HepG2 (cell line): ENCODE measurements around the gene DNASE2. TPM values are rescaled to one million over a fixed set of nuclear protein-coding genes. Genes with fewer than 3 reads are reported as not detected.

ENCODE experiments used
- AFF4 ChIP-seq: sonication (generic); formaldehyde crosslinking; IDR thresholded peaks from 2 replicates; pipeline ENCODE4 v1.4.0; 2020; ENCODE audit warnings: missing genetic modification reagents
- EEA1 ChIP-seq: sonication (generic); formaldehyde crosslinking; IDR thresholded peaks from 2 replicates; pipeline ENCODE4 v1.5.1; 2020; ENCODE audit warnings: mild to moderate bottlenecking, missing genetic modification reagents, borderline replicate concordance
- MED8 ChIP-seq: sonication (generic); formaldehyde crosslinking; IDR thresholded peaks from 2 replicates; pipeline ENCODE4 v1.8.1; 2023; ENCODE audit warnings: mild to moderate bottlenecking, missing genetic modification reagents; ENCODE audit not compliant: insufficient replicate concordance
- NFAT5 ChIP-seq: sonication (generic); formaldehyde crosslinking; IDR thresholded peaks from 2 replicates; pipeline ENCODE4 v1.4.0; 2020; ENCODE audit warnings: missing genetic modification reagents
- POLR2AphosphoS5 ChIP-seq: IDR thresholded peaks from 2 replicates; pipeline ENCODE4 v1.6.1; 2012; ENCODE audit warnings: low read depth, low read length
- SAFB2 ChIP-seq: sonication (generic); formaldehyde crosslinking; IDR thresholded peaks from 2 replicates; pipeline ENCODE4 v1.5.1; 2020; ENCODE audit warnings: missing genetic modification reagents, low read depth, mild to moderate bottlenecking, borderline replicate concordance
- TAF1 ChIP-seq: sonication (generic); formaldehyde crosslinking; IDR thresholded peaks from 2 replicates; pipeline ENCODE4 v1.4.0; 2020; ENCODE audit warnings: missing genetic modification reagents
- TFDP2 ChIP-seq: sonication (generic); formaldehyde crosslinking; IDR thresholded peaks from 2 replicates; pipeline ENCODE4 v1.4.0; 2020; ENCODE audit warnings: missing genetic modification reagents
- TOE1 ChIP-seq: sonication (generic); formaldehyde crosslinking; IDR thresholded peaks from 2 replicates; pipeline ENCODE4 v1.4.0; 2020; ENCODE audit warnings: mild to moderate bottlenecking, missing genetic modification reagents
- ZFP37 ChIP-seq: sonication (generic); formaldehyde crosslinking; IDR thresholded peaks from 2 replicates; pipeline ENCODE4 v1.4.0; 2020; ENCODE audit warnings: missing genetic modification reagents, borderline replicate concordance
- ZNF24 ChIP-seq: fragments of 450-650 bp; IDR thresholded peaks from 2 replicates; pipeline ENCODE4 v1.6.1; 2017; ENCODE audit warnings: antibody characterized with exemption, mild to moderate bottlenecking
- ZNF598 ChIP-seq: sonication (generic); formaldehyde crosslinking; IDR thresholded peaks from 2 replicates; pipeline ENCODE4 v1.5.1; 2020; ENCODE audit warnings: mild to moderate bottlenecking, missing genetic modification reagents, borderline replicate concordance
- ZNF710 ChIP-seq: sonication (generic); formaldehyde crosslinking; IDR thresholded peaks from 2 replicates; pipeline ENCODE4 v1.5.0; 2020; ENCODE audit warnings: mild to moderate bottlenecking, missing genetic modification reagents, borderline replicate concordance
- ZNF740 ChIP-seq: sonication (generic); formaldehyde crosslinking; IDR thresholded peaks from 2 replicates; pipeline ENCODE4 v1.4.0; 2020; ENCODE audit warnings: missing genetic modification reagents
- ZZZ3 ChIP-seq: sonication (generic); formaldehyde crosslinking; IDR thresholded peaks from 2 replicates; pipeline ENCODE4 v1.4.0; 2020; ENCODE audit warnings: missing genetic modification reagents, mild to moderate bottlenecking, borderline replicate concordance
- polyA plus RNA-seq, 8 experiments: library from polyadenylated mRNA; depleted of rRNA in 3 of 8; stranded (reverse) in 7 of 8; unstranded in 1 of 8; fragments of >200 nt; fragmentation: Illumina TruSeq in 4 of 8; extraction: Trizol in 4 of 8; gene quantifications; 2 replicates each; pipeline versions ENCODE4 v1.2.1 to v1.2.3, GENCODE V29; 2011 to 2016; ENCODE audit warnings: low read depth in 4 of 8, missing spikeins in 1 of 8, mixed read lengths in 1 of 8; ENCODE audit not compliant: insufficient read depth in 1 of 8
- total RNA-seq, 5 experiments: library from RNA; depleted of rRNA; stranded (reverse); fragments of >200 nt; fragmentation: Illumina TruSeq; extraction: Trizol; gene quantifications; 2 replicates each; pipeline ENCODE4 v1.2.3, GENCODE V29; 2016; ENCODE audit warnings: low read depth in 1 of 5

The DNASE2 gene
- total and polyA plus RNA-seq, 2 of the 13 experiments (the other 11 are each of a cell fraction or from before 2014, with no cell fraction given): 7.5 to 16.2 TPM

GRCh38 chr19:12864721-12865715 is 16.2 kb downstream of the DNASE2 start (continued):
- TF ChIP-seq ZNF740 (CRISPR knock-in tag): 0 out of 2 replicates have a peak, but pooled peaks have one; percentile 23
- no peak for TF ChIP-seq ZNF598 (CRISPR knock-in tag)
- no peak for TF ChIP-seq ZNF710 (CRISPR knock-in tag)
- TF ChIP-seq TAF1: no peak; the same call in 1 of the 2 replicates
- no peak for TF ChIP-seq EEA1 (CRISPR knock-in tag)
- TF ChIP-seq NFAT5: no peak
- TF ChIP-seq ZNF24: no peak
- TF ChIP-seq SAFB2 (CRISPR knock-in tag): no peak
- no peak for TF ChIP-seq MED8 (CRISPR knock-in tag)
- no peak for TF ChIP-seq AFF4
- no peak for TF ChIP-seq ZZZ3 (CRISPR knock-in tag)
- TF ChIP-seq TFDP2 (CRISPR knock-in tag): no peak; the same call in 1 of the 2 replicates
- no peak for TF ChIP-seq POLR2AphosphoS5
- TF ChIP-seq TOE1 (CRISPR knock-in tag): no peak
- no peak for TF ChIP-seq ZFP37 (CRISPR knock-in tag)
